Cardiac fibroblast (primary cell): Measurements from ENCODE around the gene GOLGA7B.

ENCODE experiments used
- DNase-seq, 2 donors: peaks; one replicate each; pipeline versions ENCODE4 v3.0.0 to v3.0.0-alpha.2; 2010; ENCODE audit warnings: low read depth in 2 of 2
- H3K4me3 ChIP-seq, 2 donors: replicated peaks in 1 of 2; 1 replicate in 1 of 2; 2 replicates in 1 of 2; pipeline ENCODE4 v1.5.1; 2011; ENCODE audit warnings: low read depth in 2 of 2, low read length in 2 of 2, mild to moderate bottlenecking in 2 of 2, moderate library complexity in 1 of 2
- CTCF ChIP-seq: IDR thresholded peaks from one replicate; pipeline ENCODE4 v1.5.1; 2011; ENCODE audit warnings: low read depth, mild to moderate bottlenecking, low read length, inconsistent platforms

The GOLGA7B gene

GRCh38 chr10:97849687-97850402 lies at the start of gene GOLGA7B:
TSS of gene GOLGA7B (plus strand) at chr10:97849843. CDS start at chr10:97850304, 461 bp downstream.
- H3K4me3 ChIP-seq: peak within 1 kb of the TSS; percentile 31 to 38
- no peak for TF ChIP-seq CTCF
- peak in 1 of 2 donors; percentile 26 for DNase-seq

- DNase-seq: no peak
- no peak for TF ChIP-seq CTCF
- no peak overlapping the region for H3K4me3 ChIP-seq
Observed at GRCh38 chr10:97800474-97800873, 49.2 kb upstream of the GOLGA7B start.

- no peak for TF ChIP-seq CTCF
- no peak overlapping the region for H3K4me3 ChIP-seq
- no peak for DNase-seq
Observed at GRCh38 chr10:97801422-97801821, 48.2 kb upstream of the GOLGA7B start.

GRCh38 chr10:97805096-97805884 lies 44.4 kb upstream of the GOLGA7B start:
- no peak overlapping the region for H3K4me3 ChIP-seq
- DNase-seq: no peak
- no peak for TF ChIP-seq CTCF

- no peak for DNase-seq
- TF ChIP-seq CTCF: no peak
- no peak overlapping the region for H3K4me3 ChIP-seq
Observed at GRCh38 chr10:97805949-97806348, 43.7 kb upstream of the GOLGA7B start.

GRCh38 chr10:97810446-97810845 lies 39.2 kb upstream of the GOLGA7B start:
- peak in 1 of 2 donors; percentile 17 for DNase-seq
- no peak for TF ChIP-seq CTCF
- no peak overlapping the region for H3K4me3 ChIP-seq
